IPS-11a (cell line): ENCODE data around the gene TOM1L2.
A peak's percentile ranks its signal among the peaks of the same experiment; 100 is the strongest.

Experiments
- H3K4me3 ChIP-seq: one replicate; pipeline ENCODE4 v1.5.1; 2013; ENCODE audit warnings: low read depth, low read length, control low read depth

TOM1L2 gene

GRCh38 chr17:17851103-17852002 lies 120.8 kb downstream of the TOM1L2 start:
- no peak overlapping the region for H3K4me3 ChIP-seq

- no peak overlapping the region for H3K4me3 ChIP-seq
Measured at GRCh38 chr17:17849845-17850373, 122.3 kb downstream of the TOM1L2 start.

- no peak overlapping the region for H3K4me3 ChIP-seq
Measured at GRCh38 chr17:17849147-17849820, 122.9 kb downstream of the TOM1L2 start.

GRCh38 chr17:17848311-17849082 lies 123.7 kb downstream of the TOM1L2 start:
- H3K4me3 ChIP-seq = no peak overlapping the region

- no peak overlapping the region for H3K4me3 ChIP-seq
Measured at GRCh38 chr17:17847726-17848125, 124.5 kb downstream of the TOM1L2 start.

GRCh38 chr17:17847118-17847689 lies 125.0 kb downstream of the TOM1L2 start:
- no peak overlapping the region for H3K4me3 ChIP-seq

- no peak overlapping the region for H3K4me3 ChIP-seq
Measured at GRCh38 chr17:17846645-17847044, 125.6 kb downstream of the TOM1L2 start.

GRCh38 chr17:17846003-17846402 lies 126.2 kb downstream of the TOM1L2 start:
- H3K4me3 ChIP-seq = no peak overlapping the region

GRCh38 chr17:17845046-17845775 lies 127.0 kb downstream of the TOM1L2 start:
- no peak overlapping the region for H3K4me3 ChIP-seq

- no peak overlapping the region for H3K4me3 ChIP-seq
Measured at GRCh38 chr17:17844500-17844899, 127.7 kb downstream of the TOM1L2 start.

GRCh38 chr17:17844079-17844478 lies 128.1 kb downstream of the TOM1L2 start:
- no peak overlapping the region for H3K4me3 ChIP-seq

GRCh38 chr17:17843096-17843495 lies 129.1 kb downstream of the TOM1L2 start:
- H3K4me3 ChIP-seq = no peak overlapping the region

GRCh38 chr17:17842111-17842876 lies 129.9 kb downstream of the TOM1L2 start:
- H3K4me3 ChIP-seq = no peak overlapping the region

GRCh38 chr17:17841601-17842025 lies 130.6 kb downstream of the TOM1L2 start:
- H3K4me3 ChIP-seq = no peak overlapping the region

- H3K4me3 ChIP-seq = no peak overlapping the region
Measured at GRCh38 chr17:17840751-17841591, 131.2 kb downstream of the TOM1L2 start.

GRCh38 chr17:17839791-17840707 lies 132.2 kb downstream of the TOM1L2 start:
- peak overlapping the region; percentile 24 for H3K4me3 ChIP-seq
